ENCODE measurements around the gene CLEC2L. TPM values are rescaled to one million over a fixed set of nuclear protein-coding genes. Genes with fewer than 3 reads are reported as not detected.

Gene CLEC2L
- total RNA-seq, 4 donors from 2014 or later = 17.3 TPM; not detected in 3

DNA sequence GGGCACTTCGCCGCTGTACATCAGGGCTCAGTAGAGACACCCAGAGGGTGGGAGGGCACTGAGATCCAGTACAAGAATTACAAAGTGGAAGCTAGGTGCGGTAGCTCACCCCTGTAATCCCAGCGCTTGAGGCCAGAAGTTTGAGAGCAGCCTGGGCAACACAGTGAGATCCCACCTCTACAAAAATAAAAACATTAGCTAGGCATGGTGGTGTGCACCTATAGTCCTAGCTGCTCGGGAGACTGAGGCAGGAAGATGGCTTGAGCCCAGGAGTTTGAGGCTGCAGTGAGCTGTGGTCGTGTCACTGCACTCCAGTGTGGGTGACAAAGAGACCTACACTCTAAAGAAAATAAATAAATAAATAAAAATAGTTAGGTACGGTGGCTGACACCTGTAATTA lies 64.0 kb downstream of the CLEC2L start:
- Histone ChIP-seq H3K36me3 (peaks cover 0 to 20% (median 8%) of the 10 kb centered on the region in 4 donors), H3K4me1 (no peaks in the 10 kb centered on the region), H3K9me3 (no peaks in the 10 kb centered on the region), H3K4me3 (no peak overlapping the region), H3K27me3 (no peaks in the 10 kb centered on the region), H3K27ac (no peak overlapping the region)
- intact Hi-C loops (cut with DNase I; ENCODE audit: low total_unique reads) = no loop called here
- TF ChIP-seq POLR2AphosphoS5 (IDR thresholded peaks at IDR 0.05) (no peak), EP300 (IDR thresholded peaks at IDR 0.05; ENCODE audit: low read depth) (no peak), POLR2A (IDR thresholded peaks at IDR 0.05) (no peak)
- TF ChIP-seq, protein P1, sequence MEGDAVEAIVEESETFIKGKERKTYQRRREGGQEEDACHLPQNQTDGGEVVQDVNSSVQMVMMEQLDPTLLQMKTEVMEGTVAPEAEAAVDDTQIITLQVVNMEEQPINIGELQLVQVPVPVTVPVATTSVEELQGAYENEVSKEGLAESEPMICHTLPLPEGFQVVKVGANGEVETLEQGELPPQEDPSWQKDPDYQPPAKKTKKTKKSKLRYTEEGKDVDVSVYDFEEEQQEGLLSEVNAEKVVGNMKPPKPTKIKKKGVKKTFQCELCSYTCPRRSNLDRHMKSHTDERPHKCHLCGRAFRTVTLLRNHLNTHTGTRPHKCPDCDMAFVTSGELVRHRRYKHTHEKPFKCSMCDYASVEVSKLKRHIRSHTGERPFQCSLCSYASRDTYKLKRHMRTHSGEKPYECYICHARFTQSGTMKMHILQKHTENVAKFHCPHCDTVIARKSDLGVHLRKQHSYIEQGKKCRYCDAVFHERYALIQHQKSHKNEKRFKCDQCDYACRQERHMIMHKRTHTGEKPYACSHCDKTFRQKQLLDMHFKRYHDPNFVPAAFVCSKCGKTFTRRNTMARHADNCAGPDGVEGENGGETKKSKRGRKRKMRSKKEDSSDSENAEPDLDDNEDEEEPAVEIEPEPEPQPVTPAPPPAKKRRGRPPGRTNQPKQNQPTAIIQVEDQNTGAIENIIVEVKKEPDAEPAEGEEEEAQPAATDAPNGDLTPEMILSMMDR (IDR thresholded peaks at IDR 0.05) = no peak
- in situ Hi-C loops (cut with MboI; ENCODE audit: low pct_ligation_motif_present in 1 of 4, low pct_unique_long_range_greater_than_20kb in 1 of 4, low sequenced_read_pairs in 3 of 4) = no loop called here
- WGBS, 2 donors (ENCODE audit: low coverage in 1 of 2) = 97 to 98% methylated on average over 6 to 7 of the region's 7 CpGs
- DNase-seq = no peak

GRCh38 chr7:139588632-139589031 lies 65.1 kb downstream of the CLEC2L start:
- 59 to 73% methylated on average over 3 to 7 of the region's 7 CpGs for WGBS, 2 donors (ENCODE audit: low coverage in 1 of 2)
- H3K27ac ChIP-seq = no peak overlapping the region
- peaks cover 0 to 12% (median 2%) of the 10 kb centered on the region in 4 donors for H3K36me3 ChIP-seq
- in situ Hi-C loops (cut with MboI; ENCODE audit: low pct_ligation_motif_present in 1 of 4, low pct_unique_long_range_greater_than_20kb in 1 of 4, low sequenced_read_pairs in 3 of 4) = no loop called here
- no peak for TF ChIP-seq EP300 (IDR thresholded peaks at IDR 0.05; ENCODE audit: low read depth)
- TF ChIP-seq, protein P1 (IDR thresholded peaks at IDR 0.05) = no peak
- H3K4me1 ChIP-seq = no peaks in the 10 kb centered on the region
- H3K27me3 ChIP-seq = no peaks in the 10 kb centered on the region
- no peaks in the 10 kb centered on the region for H3K9me3 ChIP-seq
- no peak overlapping the region for H3K4me3 ChIP-seq
- intact Hi-C loops (cut with DNase I; ENCODE audit: low total_unique reads) = no loop called here
- no peak for DNase-seq

GRCh38 chr7:139589474-139589873 lies 66.0 kb downstream of the CLEC2L start:
- Histone ChIP-seq H3K27me3 (no peaks in the 10 kb centered on the region), H3K9me3 (no peaks in the 10 kb centered on the region), H3K4me1 (no peaks in the 10 kb centered on the region), H3K4me3 (no peak overlapping the region), H3K36me3 (peaks cover 0 to 9% (median 2%) of the 10 kb centered on the region in 4 donors), H3K27ac (no peak overlapping the region)
- intact Hi-C loops (cut with DNase I; ENCODE audit: low total_unique reads) = no loop called here
- TF ChIP-seq, protein P1 (IDR thresholded peaks at IDR 0.05) = no peak
- TF ChIP-seq POLR2AphosphoS5 (IDR thresholded peaks at IDR 0.05) (no peak), POLR2A (IDR thresholded peaks at IDR 0.05) (no peak), EP300 (IDR thresholded peaks at IDR 0.05; ENCODE audit: low read depth) (no peak)
- no peak for DNase-seq
- in situ Hi-C loops (cut with MboI; ENCODE audit: low pct_ligation_motif_present in 1 of 4, low pct_unique_long_range_greater_than_20kb in 1 of 4, low sequenced_read_pairs in 3 of 4) = no loop called here
- WGBS, 2 donors (ENCODE audit: low coverage in 1 of 2) = 100% methylated on average over 1 of the region's 1 CpG

DNA sequence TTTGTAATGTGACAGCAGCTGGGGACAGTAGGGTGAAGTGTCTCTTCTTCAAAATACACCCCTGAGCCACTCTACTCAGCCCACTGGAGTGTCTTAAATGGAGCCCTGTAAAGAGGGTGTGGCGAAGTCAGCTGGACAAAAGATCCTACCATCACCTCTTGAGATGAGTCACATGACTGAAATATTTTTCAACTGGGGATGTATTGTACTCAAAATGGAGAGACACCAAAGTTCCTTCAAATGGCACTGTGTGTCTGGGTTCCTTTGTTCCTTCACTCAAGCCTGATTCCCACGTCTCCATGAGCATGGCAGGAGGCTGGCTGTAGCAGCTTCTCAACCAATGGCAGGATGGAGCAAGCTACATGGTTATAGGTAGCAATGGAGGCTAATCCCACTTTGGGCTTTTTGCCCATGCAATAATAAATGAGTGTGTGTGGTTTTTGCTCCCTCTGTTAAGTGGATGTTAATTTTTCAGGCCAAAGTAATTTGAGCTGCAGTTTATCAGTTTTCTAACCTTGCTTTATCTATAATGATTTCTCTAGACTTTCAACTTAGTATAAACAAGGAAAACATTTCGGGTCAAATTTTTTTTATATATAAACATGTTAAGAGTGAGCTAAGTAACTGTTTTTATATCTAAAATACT lies 68.2 kb downstream of the CLEC2L start:
- intact Hi-C loops (cut with DNase I; ENCODE audit: low total_unique reads) = no loop called here
- TF ChIP-seq, protein P1 (IDR thresholded peaks at IDR 0.05) = no peak
- TF ChIP-seq EP300 (IDR thresholded peaks at IDR 0.05; ENCODE audit: low read depth) = no peak
- TF ChIP-seq POLR2AphosphoS5 (IDR thresholded peaks at IDR 0.05) = no peak
- Histone ChIP-seq H3K27ac (no peak overlapping the region), H3K9me3 (no peaks in the 10 kb centered on the region), H3K36me3 (peaks cover 0 to 25% (median 12%) of the 10 kb centered on the region in 4 donors), H3K27me3 (no peaks in the 10 kb centered on the region), H3K4me3 (no peak overlapping the region), H3K4me1 (no peaks in the 10 kb centered on the region)
- 88 to 98% methylated on average over 2 to 3 of the region's 3 CpGs for WGBS, 2 donors (ENCODE audit: low coverage in 1 of 2)
- in situ Hi-C loops (cut with MboI; ENCODE audit: low pct_ligation_motif_present in 1 of 4, low pct_unique_long_range_greater_than_20kb in 1 of 4, low sequenced_read_pairs in 3 of 4) = no loop called here
- DNase-seq = no peak

Data from transverse colon (tissue), 4 donors.